HEK293 (cell line): ENCODE measurements around the gene TYW5.

Source experiments
- CTCF ChIA-PET: fragments of 350-600 bp; formaldehyde crosslinking; extraction: SDS; loops from one replicate; lab custom pipeline; 2021; ENCODE audit warnings: antibody characterized with exemption; lab: Yijun Ruan, JAX
- POLR2A ChIA-PET: fragments of 300-600 bp; formaldehyde crosslinking; extraction: SDS; loops from one replicate; lab custom pipeline; 2020; ENCODE audit warnings: antibody characterized with exemption, inconsistent platforms; lab: Yijun Ruan, JAX
- H3K27ac ChIP-seq: fragments of 200-500 bp; sonication (Bioruptor generic); 2 replicates; pipeline ENCODE4 v1.5.1; 2014; ENCODE audit warnings: low read depth, low read length, control low read depth, inconsistent platforms; ENCODE audit errors: extremely low read depth
- H3K36me3 ChIP-seq, 2 experiments: fragments of 200-500 bp in 1 of 2; sonication (Bioruptor generic) in 1 of 2; 1 replicate in 1 of 2; 2 replicates in 1 of 2; pipeline ENCODE4 v1.5.1; 2014 to 2017; ENCODE audit warnings: inconsistent platforms in 2 of 2, low read length in 2 of 2; ENCODE audit not compliant: control insufficient read depth in 2 of 2, insufficient read depth in 1 of 2
- H3K4me1 ChIP-seq: fragments of 200-500 bp; sonication (Bioruptor generic); 2 replicates; pipeline ENCODE4 v1.5.1; 2014; ENCODE audit warnings: mild to moderate bottlenecking, low read length, inconsistent platforms; ENCODE audit not compliant: control insufficient read depth, insufficient read depth
- H3K4me3 ChIP-seq: 2 replicates; pipeline ENCODE4 v1.5.1; 2011; ENCODE audit warnings: low read depth, mild to moderate bottlenecking, control low read depth, low read length, moderate library complexity
- H3K9me3 ChIP-seq: fragments of 200-500 bp; sonication (Bioruptor generic); 2 replicates; pipeline ENCODE4 v1.5.1; 2014; ENCODE audit warnings: low read depth, low read length, inconsistent platforms; ENCODE audit not compliant: control insufficient read depth, insufficient read depth
- BCL6B ChIP-seq: fragments of 450-650 bp; formaldehyde crosslinking; IDR thresholded peaks from 2 replicates; pipeline ENCODE4 v1.5.1; 2017; ENCODE audit warnings: missing biosample characterization, missing genetic modification characterization
- GLI4 ChIP-seq: fragments of 450-650 bp; formaldehyde crosslinking; IDR thresholded peaks from 2 replicates; pipeline ENCODE4 v1.5.1; 2016; ENCODE audit warnings: missing biosample characterization, missing genetic modification characterization
- HOXA7 ChIP-seq: sonication (generic); formaldehyde crosslinking; IDR thresholded peaks from 2 replicates; pipeline ENCODE4 v1.8.1; 2022; ENCODE audit warnings: missing genetic modification reagents, borderline replicate concordance
- PRDM10 ChIP-seq: fragments of 450-650 bp; formaldehyde crosslinking; IDR thresholded peaks from 2 replicates; pipeline ENCODE4 v1.5.1; 2016; ENCODE audit warnings: missing biosample characterization, missing genetic modification characterization
- SP2 ChIP-seq: fragments of 450-650 bp; formaldehyde crosslinking; IDR thresholded peaks from 2 replicates; pipeline ENCODE4 v1.5.1; 2016; ENCODE audit warnings: missing biosample characterization, missing genetic modification characterization
- SP7 ChIP-seq: fragments of 450-650 bp; formaldehyde crosslinking; IDR thresholded peaks from 2 replicates; pipeline ENCODE4 v1.5.1; 2016; ENCODE audit warnings: missing biosample characterization, missing genetic modification characterization
- TCF7L2 ChIP-seq: IDR thresholded peaks from 2 replicates; pipeline ENCODE4 v1.6.1; 2011; ENCODE audit warnings: low read depth, mild to moderate bottlenecking, inconsistent platforms, low read length, moderate library complexity, borderline replicate concordance
- WT1 ChIP-seq: fragments of 450-650 bp; formaldehyde crosslinking; IDR thresholded peaks from 2 replicates; pipeline ENCODE4 v1.5.1; 2016; ENCODE audit warnings: missing biosample characterization, missing genetic modification characterization
- ZBTB1 ChIP-seq: fragments of 450-650 bp; formaldehyde crosslinking; IDR thresholded peaks from 2 replicates; pipeline ENCODE4 v1.5.1; 2016; ENCODE audit warnings: missing biosample characterization, missing genetic modification characterization
- ZFHX2 ChIP-seq: fragments of 450-650 bp; formaldehyde crosslinking; conservative IDR thresholded peaks from 2 replicates; pipeline ENCODE4 v1.5.1; 2016; ENCODE audit warnings: missing biosample characterization, missing genetic modification characterization
- ZFP41 ChIP-seq: fragments of 450-650 bp; formaldehyde crosslinking; IDR thresholded peaks from 2 replicates; pipeline ENCODE4 v1.5.1; 2016; ENCODE audit warnings: missing biosample characterization, missing genetic modification characterization, borderline replicate concordance
- ZNF394 ChIP-seq: fragments of 450-650 bp; formaldehyde crosslinking; IDR thresholded peaks from 2 replicates; pipeline ENCODE4 v1.5.1; 2016; ENCODE audit warnings: missing biosample characterization, missing genetic modification characterization, mild to moderate bottlenecking, moderate library complexity, borderline replicate concordance
- ZNF426 ChIP-seq: fragments of 450-650 bp; formaldehyde crosslinking; IDR thresholded peaks from 2 replicates; pipeline ENCODE4 v1.5.1; 2017; ENCODE audit warnings: missing biosample characterization, missing genetic modification characterization, mild to moderate bottlenecking, inconsistent platforms, moderate library complexity
- ZNF658 ChIP-seq: fragments of 450-650 bp; formaldehyde crosslinking; IDR thresholded peaks from 2 replicates; pipeline ENCODE4; 2016; ENCODE audit warnings: missing biosample characterization, missing genetic modification characterization
- ZNF830 ChIP-seq: fragments of 450-650 bp; IDR thresholded peaks from 2 replicates; pipeline ENCODE4 v1.5.0; 2018; ENCODE audit warnings: missing biosample characterization, missing genetic modification characterization, low read depth, mild to moderate bottlenecking, moderate library complexity
- ZSCAN30 ChIP-seq: fragments of 450-650 bp; IDR thresholded peaks from 2 replicates; pipeline ENCODE4 v1.5.1; 2018; ENCODE audit warnings: missing biosample characterization, mild to moderate bottlenecking, missing genetic modification characterization, moderate library complexity
- TF ChIP-seq, protein P1 (sequence below): fragments of 450-650 bp; formaldehyde crosslinking; IDR thresholded peaks from 2 replicates; pipeline ENCODE4 v1.5.1; 2016; ENCODE audit warnings: missing biosample characterization, missing genetic modification characterization, borderline replicate concordance
- TF ChIP-seq, protein P2 (sequence below): fragments of 450-650 bp; formaldehyde crosslinking; IDR thresholded peaks from 2 replicates; pipeline ENCODE4 v1.5.1; 2017; ENCODE audit warnings: missing biosample characterization, missing genetic modification characterization

The TYW5 gene

DNA sequence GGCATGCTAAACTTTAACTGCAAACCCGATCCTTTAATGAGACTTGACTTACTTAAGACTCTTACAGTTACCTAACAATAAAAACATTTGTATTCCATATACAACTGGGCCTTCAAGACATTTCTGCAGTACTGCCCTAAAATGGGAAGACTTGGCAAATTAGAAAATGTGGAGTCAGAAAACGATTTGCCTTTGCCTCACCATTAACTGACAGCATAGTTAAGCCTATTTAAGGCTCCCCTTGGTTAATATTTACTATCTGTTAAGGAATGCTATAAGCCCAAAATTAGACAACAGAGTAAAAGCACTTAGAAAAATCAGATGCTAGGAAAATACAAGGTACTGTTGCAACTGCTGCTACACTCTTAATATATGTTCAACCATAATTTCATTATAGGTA is 18.7 kb downstream of the TYW5 start (continued):
- TF ChIP-seq PRDM10 (tag by site-specific recombination) (no peak), ZNF394 (tag by site-specific recombination) (no peak)

- ChIA-PET CTCF (interaction anchor here (0.6 kb wide), 1 partner anchor 66 kb away, joined by 4 read pairs; no protein-coding TSS in a partner anchor), POLR2A (no interaction called here)
These were observed 21.8 kb downstream of the TYW5 start for GRCh38 chr2:199933466-199933865.

DNA sequence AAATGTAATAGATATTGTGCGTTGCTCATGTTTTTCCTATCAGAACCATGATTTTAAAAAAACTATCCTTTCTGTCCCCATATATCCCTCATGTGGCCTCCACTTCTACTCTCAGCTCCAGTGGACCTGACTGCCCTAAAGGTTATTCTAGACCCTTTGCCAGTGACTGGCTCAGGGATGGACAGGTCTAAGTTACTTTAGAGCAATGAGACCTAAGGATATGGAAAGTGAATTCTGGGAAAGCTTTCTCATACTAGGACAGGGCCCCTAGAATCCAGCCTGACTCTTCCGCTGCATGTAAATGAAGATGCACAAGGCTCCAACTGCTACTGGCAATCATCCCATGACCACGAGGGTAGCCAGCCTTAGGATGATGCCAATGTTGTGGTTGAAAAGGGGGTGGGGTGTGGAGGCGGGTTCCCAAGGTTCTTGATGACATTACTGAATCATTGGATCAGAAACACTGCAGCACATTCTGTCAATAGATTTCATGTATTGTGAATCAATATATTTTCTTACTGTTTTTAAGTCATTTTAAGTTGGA is 22.9 kb downstream of the TYW5 start:
- ChIA-PET POLR2A (no interaction called here), CTCF (no interaction called here)
- Histone ChIP-seq H3K4me3 (no peak overlapping the region), H3K36me3 (peaks cover 52 to 53% of the 10 kb centered on the region in 2 experiments), H3K9me3 (no peaks in the 10 kb centered on the region)
- TF ChIP-seq ZFP41 (tag by site-specific recombination) (no peak), BCL6B (tag by site-specific recombination) (no peak), ZNF830 (tag by site-specific recombination) (no peak), ZFHX2 (tag by site-specific recombination) (0 out of 2 replicates have a peak, but pooled peaks have one; percentile 8), ZBTB1 (tag by site-specific recombination) (no peak)
- TF ChIP-seq, protein P1, sequence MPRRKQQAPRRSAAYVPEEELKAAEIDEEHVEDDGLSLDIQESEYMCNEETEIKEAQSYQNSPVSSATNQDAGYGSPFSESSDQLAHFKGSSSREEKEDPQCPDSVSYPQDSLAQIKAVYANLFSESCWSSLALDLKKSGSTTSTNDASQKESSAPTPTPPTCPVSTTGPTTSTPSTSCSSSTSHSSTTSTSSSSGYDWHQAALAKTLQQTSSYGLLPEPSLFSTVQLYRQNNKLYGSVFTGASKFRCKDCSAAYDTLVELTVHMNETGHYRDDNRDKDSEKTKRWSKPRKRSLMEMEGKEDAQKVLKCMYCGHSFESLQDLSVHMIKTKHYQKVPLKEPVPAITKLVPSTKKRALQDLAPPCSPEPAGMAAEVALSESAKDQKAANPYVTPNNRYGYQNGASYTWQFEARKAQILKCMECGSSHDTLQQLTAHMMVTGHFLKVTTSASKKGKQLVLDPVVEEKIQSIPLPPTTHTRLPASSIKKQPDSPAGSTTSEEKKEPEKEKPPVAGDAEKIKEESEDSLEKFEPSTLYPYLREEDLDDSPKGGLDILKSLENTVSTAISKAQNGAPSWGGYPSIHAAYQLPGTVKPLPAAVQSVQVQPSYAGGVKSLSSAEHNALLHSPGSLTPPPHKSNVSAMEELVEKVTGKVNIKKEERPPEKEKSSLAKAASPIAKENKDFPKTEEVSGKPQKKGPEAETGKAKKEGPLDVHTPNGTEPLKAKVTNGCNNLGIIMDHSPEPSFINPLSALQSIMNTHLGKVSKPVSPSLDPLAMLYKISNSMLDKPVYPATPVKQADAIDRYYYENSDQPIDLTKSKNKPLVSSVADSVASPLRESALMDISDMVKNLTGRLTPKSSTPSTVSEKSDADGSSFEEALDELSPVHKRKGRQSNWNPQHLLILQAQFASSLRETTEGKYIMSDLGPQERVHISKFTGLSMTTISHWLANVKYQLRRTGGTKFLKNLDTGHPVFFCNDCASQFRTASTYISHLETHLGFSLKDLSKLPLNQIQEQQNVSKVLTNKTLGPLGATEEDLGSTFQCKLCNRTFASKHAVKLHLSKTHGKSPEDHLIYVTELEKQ (tag by site-specific recombination): no peak
- TF ChIP-seq, all 188 proteins: peak for 1
- H3K27ac ChIP-seq: no peak overlapping the region
- H3K4me1 ChIP-seq: no peaks in the 10 kb centered on the region

More at GRCh38 chr2:199933466-199933865, 21.8 kb downstream of the TYW5 start:
- Histone ChIP-seq H3K36me3 (peaks cover 52 to 61% of the 10 kb centered on the region in 2 experiments), H3K27ac (no peak overlapping the region), H3K9me3 (no peaks in the 10 kb centered on the region), H3K4me3 (no peak overlapping the region), H3K4me1 (no peaks in the 10 kb centered on the region)
- TF ChIP-seq TCF7L2 (peak; percentile 54; the same call in 1 of the 2 replicates), ZSCAN30 (tag by site-specific recombination) (no peak), HOXA7 (CRISPR knock-in tag) (no peak), ZNF658 (tag by site-specific recombination) (no peak), SP2 (tag by site-specific recombination) (0 out of 2 replicates have a peak, but pooled peaks have one; percentile 25), SP7 (peak; percentile 63; the same call in 1 of the 2 replicates), ZNF394 (tag by site-specific recombination) (0 out of 2 replicates have a peak, but pooled peaks have one; percentile 31), WT1 (tag by site-specific recombination) (peak; percentile 56; the same call in 1 of the 2 replicates), ZNF426 (no peak), GLI4 (tag by site-specific recombination) (no peak)
- TF ChIP-seq, protein P2, sequence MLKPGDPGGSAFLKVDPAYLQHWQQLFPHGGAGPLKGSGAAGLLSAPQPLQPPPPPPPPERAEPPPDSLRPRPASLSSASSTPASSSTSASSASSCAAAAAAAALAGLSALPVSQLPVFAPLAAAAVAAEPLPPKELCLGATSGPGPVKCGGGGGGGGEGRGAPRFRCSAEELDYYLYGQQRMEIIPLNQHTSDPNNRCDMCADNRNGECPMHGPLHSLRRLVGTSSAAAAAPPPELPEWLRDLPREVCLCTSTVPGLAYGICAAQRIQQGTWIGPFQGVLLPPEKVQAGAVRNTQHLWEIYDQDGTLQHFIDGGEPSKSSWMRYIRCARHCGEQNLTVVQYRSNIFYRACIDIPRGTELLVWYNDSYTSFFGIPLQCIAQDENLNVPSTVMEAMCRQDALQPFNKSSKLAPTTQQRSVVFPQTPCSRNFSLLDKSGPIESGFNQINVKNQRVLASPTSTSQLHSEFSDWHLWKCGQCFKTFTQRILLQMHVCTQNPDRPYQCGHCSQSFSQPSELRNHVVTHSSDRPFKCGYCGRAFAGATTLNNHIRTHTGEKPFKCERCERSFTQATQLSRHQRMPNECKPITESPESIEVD: peak; percentile 55
